Breast epithelium (tissue), 3 donors: Measurements from ENCODE around the gene CRYBA2.

Experiments used
- CTCF ChIP-seq, 3 donors: fragments of 450-650 bp; IDR thresholded peaks; one replicate each; pipeline ENCODE4 v1.5.1; 2016 to 2017; ENCODE audit warnings: antibody characterized with exemption in 3 of 3, mild to moderate bottlenecking in 3 of 3, moderate library complexity in 3 of 3
- POLR2AphosphoS5 ChIP-seq, 3 donors: sonication (generic); formaldehyde crosslinking; IDR thresholded peaks; one replicate each; pipeline ENCODE4 v1.6.1; 2017; ENCODE audit warnings: antibody characterized with exemption in 3 of 3

- no peak for TF ChIP-seq CTCF (IDR thresholded peaks at IDR 0.05)
- TF ChIP-seq POLR2AphosphoS5 (IDR thresholded peaks at IDR 0.05), result no peak
Measured at GRCh38 chr2:218959761-218960308, 33.4 kb downstream of the CRYBA2 start.
